22Rv1 (cell line): ENCODE data around the gene KIF26B.

Experiments
- ZFX ChIP-seq: fragments of 450-650 bp; IDR thresholded peaks from 2 replicates; pipeline ENCODE4 v1.6.1; 2017; ENCODE audit warnings: antibody characterized with exemption, borderline replicate concordance
- TF ChIP-seq, protein P1 (sequence below): fragments of 450-650 bp; IDR thresholded peaks from 2 replicates; pipeline ENCODE4 v1.5.1; 2017; ENCODE audit warnings: mild to moderate bottlenecking

DNA sequence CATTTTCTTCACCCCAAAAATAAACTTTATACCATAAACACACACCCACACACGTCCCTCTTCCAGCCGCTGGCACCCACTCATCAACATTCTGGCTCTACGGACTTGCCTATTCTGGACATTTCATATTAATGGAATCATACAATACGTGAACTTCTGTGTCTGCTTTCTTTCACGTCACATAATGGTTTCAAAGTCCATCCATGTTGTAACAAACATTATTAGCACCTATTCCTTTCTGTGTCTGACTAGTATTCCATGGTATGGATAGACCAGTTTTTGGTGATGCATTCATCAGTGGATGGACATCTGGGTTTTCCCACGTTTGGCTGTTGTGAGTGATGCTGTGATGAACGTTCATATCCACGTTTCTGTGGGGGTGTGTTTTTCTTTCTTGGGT lies 323.2 kb downstream of the KIF26B start:
- TF ChIP-seq, protein P1, sequence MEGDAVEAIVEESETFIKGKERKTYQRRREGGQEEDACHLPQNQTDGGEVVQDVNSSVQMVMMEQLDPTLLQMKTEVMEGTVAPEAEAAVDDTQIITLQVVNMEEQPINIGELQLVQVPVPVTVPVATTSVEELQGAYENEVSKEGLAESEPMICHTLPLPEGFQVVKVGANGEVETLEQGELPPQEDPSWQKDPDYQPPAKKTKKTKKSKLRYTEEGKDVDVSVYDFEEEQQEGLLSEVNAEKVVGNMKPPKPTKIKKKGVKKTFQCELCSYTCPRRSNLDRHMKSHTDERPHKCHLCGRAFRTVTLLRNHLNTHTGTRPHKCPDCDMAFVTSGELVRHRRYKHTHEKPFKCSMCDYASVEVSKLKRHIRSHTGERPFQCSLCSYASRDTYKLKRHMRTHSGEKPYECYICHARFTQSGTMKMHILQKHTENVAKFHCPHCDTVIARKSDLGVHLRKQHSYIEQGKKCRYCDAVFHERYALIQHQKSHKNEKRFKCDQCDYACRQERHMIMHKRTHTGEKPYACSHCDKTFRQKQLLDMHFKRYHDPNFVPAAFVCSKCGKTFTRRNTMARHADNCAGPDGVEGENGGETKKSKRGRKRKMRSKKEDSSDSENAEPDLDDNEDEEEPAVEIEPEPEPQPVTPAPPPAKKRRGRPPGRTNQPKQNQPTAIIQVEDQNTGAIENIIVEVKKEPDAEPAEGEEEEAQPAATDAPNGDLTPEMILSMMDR, result no peak
- TF ChIP-seq ZFX, result no peak
